K562 (cell line): ENCODE data around the gene SHISA2. TPM values are rescaled to one million over a fixed set of nuclear protein-coding genes. Genes with fewer than 3 reads are reported as not detected.
A peak's percentile ranks its signal among the peaks of the same experiment; 100 is the strongest.

Source experiments
- ATAC-seq: fragments of 200-7000 bp; cut with Tn5 transposase; 3 replicates; pipeline ENCODE4 v1.9.1; 2020; ENCODE audit warnings: moderate library complexity
- BruUV-seq: library from RNA; stranded (reverse); fragments of 400-500 nt; replicated peaks from 2 replicates; lab custom pipeline; 2021; lab: Mats Ljungman, UMichigan
- CTCF ChIA-PET: fragments of 300-600 bp; formaldehyde crosslinking; extraction: SDS; loops from one replicate; lab custom pipeline; 2021; ENCODE audit warnings: low intra/inter-chr PET ratio; lab: Yijun Ruan, JAX
- POLR2A ChIA-PET: fragments of 300-600, 350-650 bp; sonication (Branson Sonifier 250); formaldehyde crosslinking; extraction: SDS; loops from one replicate; lab custom pipeline; 2021; ENCODE audit warnings: antibody characterized with exemption, inconsistent platforms; lab: Yijun Ruan, JAX
- DNase-seq, 4 experiments: peaks; one replicate each; pipeline versions ENCODE4 v3.0.0 to v3.0.0-alpha.2; 2011 to 2018; ENCODE audit warnings: low spot score in 3 of 4, mixed read lengths in 3 of 4; ENCODE audit errors: extremely low read depth in 1 of 4
- FAIRE-seq: peaks from 2 replicates; lab custom pipeline; 2011; peaks lifted over from hg19 to GRCh38; lab: Jason Lieb, UNC
- H2AFZ ChIP-seq: 2 replicates; pipeline ENCODE4 v1.6.0; 2011; ENCODE audit warnings: low read depth, low read length, control low read depth, inconsistent platforms
- H3K27ac ChIP-seq: fragments of 200-600 bp; 3 replicates; pipeline ENCODE4 v1.8.0; 2011; ENCODE audit warnings: low read depth, mild to moderate bottlenecking, control low read depth, inconsistent platforms, low read length, moderate library complexity, mixed read lengths; ENCODE audit errors: extremely low read depth
- H3K27me3 ChIP-seq, 2 experiments: fragments of 300-600 bp in 1 of 2; 2 replicates in 1 of 2; 3 replicates in 1 of 2; pipeline versions ENCODE4 v1.6.0 to v1.8.0; 2011; ENCODE audit warnings: inconsistent platforms in 2 of 2, low read length in 2 of 2, mild to moderate bottlenecking in 1 of 2, mixed read lengths in 1 of 2, moderate library complexity in 1 of 2; ENCODE audit not compliant: control insufficient read depth in 2 of 2, insufficient read depth in 2 of 2
- H3K36me3 ChIP-seq: fragments of 300-600 bp; 3 replicates; pipeline ENCODE4 v1.8.0; 2011; ENCODE audit warnings: mild to moderate bottlenecking, low read length, inconsistent platforms; ENCODE audit not compliant: control insufficient read depth, insufficient read depth
- H3K4me1 ChIP-seq, 2 experiments: fragments of 200-600 bp in 1 of 2; replicated peaks in 1 of 2; 2 replicates in 1 of 2; 3 replicates in 1 of 2; pipeline versions ENCODE4 v1.5.1 to v1.8.0; 2011; ENCODE audit warnings: inconsistent platforms in 2 of 2, low read length in 2 of 2, mild to moderate bottlenecking in 1 of 2, mixed read lengths in 1 of 2, moderate library complexity in 1 of 2; ENCODE audit not compliant: control insufficient read depth in 2 of 2, insufficient read depth in 2 of 2
- H3K4me2 ChIP-seq: 2 replicates; pipeline ENCODE4 v1.6.1; 2011; ENCODE audit warnings: low read length, control low read depth, inconsistent platforms, mixed read lengths; ENCODE audit not compliant: insufficient read depth
- H3K4me3 ChIP-seq: fragments of 200-600 bp; sonication (generic), shearing (Covaris generic); 2 replicates; pipeline ENCODE4 v1.5.1; 2016; ENCODE audit warnings: control low read depth, inconsistent platforms
- H3K79me2 ChIP-seq: fragments of 200-600 bp; 3 replicates; pipeline ENCODE4 v1.8.0; 2011; ENCODE audit warnings: low read length, inconsistent platforms; ENCODE audit not compliant: control insufficient read depth, insufficient read depth
- H3K9ac ChIP-seq, 2 experiments: 2 replicates each; pipeline versions ENCODE4 v1.6.0 to v1.6.1; 2011; ENCODE audit warnings: low read depth in 2 of 2, low read length in 2 of 2, control low read depth in 1 of 2, inconsistent platforms in 1 of 2, mild to moderate bottlenecking in 1 of 2, mixed read lengths in 1 of 2; ENCODE audit not compliant: insufficient read depth in 1 of 2
- H3K9me1 ChIP-seq: one replicate; pipeline ENCODE4 v1.6.0; 2011; ENCODE audit warnings: inconsistent platforms, mild to moderate bottlenecking, low read length, moderate library complexity; ENCODE audit not compliant: control insufficient read depth, insufficient read depth
- H3K9me3 ChIP-seq: replicated peaks from 2 replicates; pipeline ENCODE4 v1.5.1; 2011; ENCODE audit warnings: low read depth, low read length, inconsistent platforms; ENCODE audit not compliant: control insufficient read depth, insufficient read depth
- H4K20me1 ChIP-seq: replicated peaks from 2 replicates; pipeline ENCODE4 v1.6.1; 2011; ENCODE audit warnings: low read length, inconsistent platforms, mixed read lengths; ENCODE audit not compliant: control insufficient read depth, insufficient read depth
- CTCF ChIP-seq, 3 experiments: IDR thresholded peaks in 2 of 3; conservative IDR thresholded peaks in 1 of 3; 2 replicates each; pipeline ENCODE4 v1.5.1; 2011 to 2012; ENCODE audit warnings: low read length in 3 of 3, mild to moderate bottlenecking in 3 of 3, control low read depth in 2 of 3, improper control_type of control experiment in 1 of 3, inconsistent platforms in 1 of 3, low read depth in 1 of 3, mixed read lengths in 1 of 3, moderate library complexity in 1 of 3; ENCODE audit not compliant: insufficient read depth in 2 of 3
- GTF2B ChIP-seq: IDR thresholded peaks from 2 replicates; pipeline ENCODE4 v1.6.1; 2011; ENCODE audit not compliant: insufficient read length; ENCODE audit errors: extremely low read depth
- KHSRP ChIP-seq: fragments of 450-650 bp; IDR thresholded peaks from 2 replicates; pipeline ENCODE4 v1.6.1; 2017
- MED1 ChIP-seq: sonication (generic); formaldehyde crosslinking; IDR thresholded peaks from 2 replicates; pipeline ENCODE4 v1.8.1; 2023; ENCODE audit warnings: missing genetic modification reagents, borderline replicate concordance
- NFATC3 ChIP-seq: fragments of 450-650 bp; IDR thresholded peaks from 2 replicates; pipeline ENCODE4 v1.6.1; 2017; ENCODE audit warnings: mild to moderate bottlenecking
- RAD21 ChIP-seq, 2 experiments: fragments of 250-450 bp in 1 of 2; fragments of 450-650 bp in 1 of 2; sonication (Bioruptor Pico) in 1 of 2; formaldehyde crosslinking in 1 of 2; IDR thresholded peaks in 1 of 2; conservative IDR thresholded peaks in 1 of 2; 2 replicates each; pipeline versions ENCODE4 v1.4.0 to v1.8.0; 2020 to 2022; ENCODE audit warnings: mild to moderate bottlenecking in 2 of 2, moderate library complexity in 1 of 2
- TCF7 ChIP-seq: sonication (generic); IDR thresholded peaks from 2 replicates; pipeline ENCODE4 v1.6.1; 2016; ENCODE audit warnings: antibody characterized with exemption, borderline replicate concordance
- ZBTB17 ChIP-seq: fragments of 450-650 bp; formaldehyde crosslinking; IDR thresholded peaks from 2 replicates; pipeline ENCODE4 v1.4.0; 2020; ENCODE audit warnings: mild to moderate bottlenecking
- ZNF143 ChIP-seq: sonication (generic); formaldehyde crosslinking; IDR thresholded peaks from 2 replicates; pipeline ENCODE4 v1.9.0; 2022; ENCODE audit warnings: mild to moderate bottlenecking, missing genetic modification reagents
- ZNF280A ChIP-seq: fragments of 450-650 bp; IDR thresholded peaks from 2 replicates; pipeline ENCODE4 v1.6.1; 2018; ENCODE audit warnings: mild to moderate bottlenecking, low read depth; ENCODE audit not compliant: partially characterized antibody
- ZNF583 ChIP-seq: fragments of 250-450 bp; sonication (Bioruptor Pico); IDR thresholded peaks from 2 replicates; pipeline ENCODE4 v1.4.0; 2020
- WGBS: fragments of 100-300 bp; shearing (Covaris generic); methylation state at CpG from one replicate; pipeline ENCODE4 v1.1.6; 2016; ENCODE audit warnings: low coverage, mixed read lengths; ENCODE audit not compliant: insufficient coverage; ENCODE audit errors: missing lambda C conversion rate; 5-methylcytosine and 5-hydroxymethylcytosine counted together
- in situ Hi-C: fragments of 300-500 bp; cut with MboI; formaldehyde crosslinking; loops from 4 replicates; pipeline ENCODE4 v1.15.0; 2018; ENCODE audit warnings: inconsistent platforms, mixed read lengths
- intact Hi-C: fragments of 100-400 bp; cut with micrococcal nuclease; formaldehyde crosslinking; loops from 2 replicates; pipeline ENCODE4 v1.14.2; 2022
- polyA plus RNA-seq, 8 experiments: library from polyadenylated mRNA; depleted of rRNA in 4 of 8; stranded (reverse) in 5 of 8; unstranded in 3 of 8; fragments of >200 nt; fragmentation: Nextera tagmentation in 2 of 8; fragmentation: Illumina TruSeq in 1 of 8; extraction: Ambion mirVana in 2 of 8; extraction: Trizol in 1 of 8; gene quantifications; 2 replicates each; pipeline versions ENCODE4 v1.2.1 to v1.2.3, GENCODE V29; 2011 to 2014; ENCODE audit warnings: inconsistent platforms in 1 of 8, missing spikeins in 1 of 8
- total RNA-seq, 7 experiments: library from RNA; depleted of rRNA in 6 of 7; stranded (reverse); fragments of >200 nt in 6 of 7; fragmentation: Illumina TruSeq in 2 of 7; extraction: Trizol in 2 of 7; gene quantifications; 2 replicates each; pipeline versions ENCODE4 v1.2.1 to v1.2.3, GENCODE V29; 2011 to 2021; ENCODE audit warnings: low replicate concordance in 1 of 7

SHISA2 gene
- total and polyA plus RNA-seq, 9 of the 15 experiments (the other 6 are each of a cell fraction or from before 2014, with no cell fraction given): not detected

- Histone ChIP-seq H3K27me3 (no peaks in the 10 kb centered on the region), H3K9me1 (no peaks in the 10 kb centered on the region), H3K4me1 (no peaks in the 10 kb centered on the region), H3K4me3 (no peak overlapping the region), H3K36me3 (no peaks in the 10 kb centered on the region), H2AFZ (no peak overlapping the region), H3K9me3 (no peaks in the 10 kb centered on the region), H3K27ac (no peak overlapping the region), H3K9ac (no peak overlapping the region), H3K79me2 (no peaks in the 10 kb centered on the region), H4K20me1 (no peaks in the 10 kb centered on the region), H3K4me2 (no peak overlapping the region)
- no TSS peak for BruUV-seq
- DNase-seq (peak; percentile 35 to 43 (median 40)), ATAC-seq (peak; percentile 86), FAIRE-seq (peak; percentile 49)
- WGBS: 0% methylated on average over 2 of the region's 2 CpGs
- in situ Hi-C loops (no loop called here), intact Hi-C loops (no loop called here)
- ChIA-PET POLR2A (interaction anchor here (0.8 kb wide), 1 partner anchor 30 kb away, joined by 3 read pairs; no protein-coding TSS in a partner anchor), CTCF (no interaction called here)
- TF ChIP-seq CTCF (IDR thresholded peaks at IDR 0.05 in 2 of 3, conservative IDR thresholded peaks at IDR 0.05 in 1 of 3; ENCODE audit: insufficient read depth in 2 of 3, low read depth in 1 of 3, low read length in 3 of 3) (peak; percentile 50 to 67 (median 54)), KHSRP (no peak), RAD21 (CRISPR knock-in tag; conservative IDR thresholded peaks at IDR 0.05 in 1 of 2, IDR thresholded peaks at IDR 0.05 in 1 of 2) (peak in 1 of 2 experiments; percentile 26; a peak in 2 of 4 replicates)
Measured at GRCh38 chr13:26037302-26037701, 14.5 kb downstream of the SHISA2 start.

GRCh38 chr13:26036383-26036782, 15.4 kb downstream of the SHISA2 start:
- Histone ChIP-seq H3K9ac (no peak overlapping the region), H3K4me2 (no peak overlapping the region), H3K9me3 (no peaks in the 10 kb centered on the region), H3K36me3 (no peaks in the 10 kb centered on the region), H4K20me1 (no peaks in the 10 kb centered on the region), H3K4me3 (no peak overlapping the region), H3K27ac (no peak overlapping the region), H3K27me3 (no peaks in the 10 kb centered on the region), H3K9me1 (no peaks in the 10 kb centered on the region), H3K79me2 (no peaks in the 10 kb centered on the region), H3K4me1 (no peaks in the 10 kb centered on the region), H2AFZ (no peak overlapping the region)
- CTCF ChIA-PET: no interaction called here
- ATAC-seq (no peak), DNase-seq (no peak), FAIRE-seq (no peak)
- no TSS peak for BruUV-seq
- in situ Hi-C loops: no loop called here
- POLR2A ChIA-PET: no interaction called here
- intact Hi-C loops: no loop called here
- 0% methylated on average over 3 of the region's 4 CpGs for WGBS
- TF ChIP-seq ZNF280A: no peak
- TF ChIP-seq NFATC3: no peak
- no peak for TF ChIP-seq ZNF583 (CRISPR knock-in tag)
- no peak for TF ChIP-seq GTF2B
- TF ChIP-seq TCF7: no peak
- no peak for TF ChIP-seq MED1 (CRISPR knock-in tag)
- no peak for TF ChIP-seq ZBTB17 (CRISPR knock-in tag)
- TF ChIP-seq ZNF143 (CRISPR knock-in tag): no peak
